MCF 10A (cell line): ENCODE results near the gene PACRGL. TPM values are rescaled to one million over a fixed set of nuclear protein-coding genes. Genes with fewer than 3 reads are reported as not detected.

Experiments
- BruUV-seq: library from RNA; stranded (reverse); fragments of 400-500 nt; replicated peaks from 2 replicates; lab custom pipeline; 2021; lab: Mats Ljungman, UMichigan
- CTCF ChIA-PET: fragments of 300-600 bp; sonication (Branson Sonifier 250); formaldehyde crosslinking; extraction: SDS; loops from one replicate; lab custom pipeline; 2021; ENCODE audit warnings: antibody characterized with exemption, inconsistent platforms; lab: Yijun Ruan, JAX
- POLR2A ChIA-PET: fragments of 300-600, 350-650 bp; sonication (Branson Sonifier 250); formaldehyde crosslinking; extraction: SDS; loops from one replicate; lab custom pipeline; 2020; ENCODE audit warnings: antibody characterized with exemption, inconsistent platforms; lab: Yijun Ruan, JAX
- DNase-seq: peaks from one replicate; pipeline ENCODE4 v3.0.0-alpha.2; 2018; ENCODE audit not compliant: unreplicated experiment
- H3K27ac Mint-ChIP-seq: one replicate; pipeline ENCODE4 v1.8.0; 2022; ENCODE audit warnings: mild to moderate bottlenecking, low read depth, mixed read lengths; ENCODE audit not compliant: unreplicated experiment
- H3K27me3 Mint-ChIP-seq: one replicate; pipeline ENCODE4 v1.8.0; 2022; ENCODE audit warnings: mixed read lengths; ENCODE audit not compliant: insufficient read depth, unreplicated experiment
- H3K36me3 Mint-ChIP-seq: one replicate; pipeline ENCODE4 v1.8.0; 2022; ENCODE audit warnings: mild to moderate bottlenecking, moderate library complexity, mixed read lengths; ENCODE audit not compliant: insufficient read depth, unreplicated experiment
- H3K4me1 Mint-ChIP-seq: one replicate; pipeline ENCODE4 v1.8.0; 2022; ENCODE audit warnings: mixed read lengths; ENCODE audit not compliant: insufficient read depth, unreplicated experiment
- H3K4me3 Mint-ChIP-seq: one replicate; pipeline ENCODE4 v1.8.0; 2022; ENCODE audit warnings: mild to moderate bottlenecking, moderate library complexity, mixed read lengths; ENCODE audit not compliant: unreplicated experiment
- H3K9me3 Mint-ChIP-seq: one replicate; pipeline ENCODE4 v1.8.0; 2022; ENCODE audit warnings: mixed read lengths; ENCODE audit not compliant: unreplicated experiment
- CTCF ChIP-seq: fragments of 200-600 bp; IDR thresholded peaks from one replicate; pipeline ENCODE4 v1.8.0; 2022; ENCODE audit warnings: antibody characterized with exemption, mild to moderate bottlenecking; ENCODE audit not compliant: unreplicated experiment
- intact Hi-C: fragments of 100-400 bp; cut with micrococcal nuclease; formaldehyde crosslinking; loops from 2 replicates; pipeline ENCODE4 v1.14.1; 2022
- total RNA-seq: library from RNA; stranded (reverse); gene quantifications from 2 replicates; pipeline ENCODE4 v1.2.3, GENCODE V29; 2022

The PACRGL gene
- total RNA-seq, 1 experiment from 2014 or later, result 23.7 TPM

- ChIA-PET CTCF (interaction anchor here (0.6 to 6.5 kb wide), 8 partner anchors 11 to 1454 kb away, joined by 3 to 55 read pairs (median 4); no protein-coding TSS in a partner anchor), POLR2A (interaction anchor here (0.6 to 1.6 kb wide), 4 partner anchors 10 to 435 kb away, joined by 3 to 6 read pairs (median 3); partner anchors contain the start of gene PACRGL)
- DNase-seq, result peak; percentile 21
- Mint-ChIP-seq H3K4me3 (no peak overlapping the region), H3K4me1 (no peaks in the 10 kb centered on the region), H3K9me3 (no peaks in the 10 kb centered on the region), H3K36me3 (no peaks in the 10 kb centered on the region), H3K27ac (no peak overlapping the region), H3K27me3 (peaks cover 2% of the 10 kb centered on the region)
- intact Hi-C loops, result loop anchor here (5.0 to 10.0 kb wide), 4 partner anchors 391 to 2003 kb away; partner anchors contain the start of gene SLIT2
- no TSS peak for BruUV-seq
- TF ChIP-seq CTCF, result no peak
Observed at GRCh38 chr4:20687864-20688263, 12.4 kb upstream of the PACRGL start.

GRCh38 chr4:20696815-20697214, 3.4 kb upstream of the PACRGL start:
- Mint-ChIP-seq H3K4me1 (peaks cover 11% of the 10 kb centered on the region), H3K4me3 (no peak overlapping the region), H3K36me3 (peaks cover 5% of the 10 kb centered on the region), H3K27ac (no peak overlapping the region), H3K9me3 (no peaks in the 10 kb centered on the region), H3K27me3 (no peaks in the 10 kb centered on the region)
- intact Hi-C loops, result no loop called here
- ChIA-PET CTCF (interaction anchor here (1.0 to 2.1 kb wide), 2 partner anchors 11 to 21 kb away, joined by 3 to 5 read pairs; no protein-coding TSS in a partner anchor), POLR2A (no interaction called here)
- DNase-seq, result no peak
- no TSS peak for BruUV-seq
- TF ChIP-seq CTCF, result no peak

- CTCF ChIA-PET, result interaction anchor here (0.6 to 3.2 kb wide), 6 partner anchors 11 to 1359 kb away, joined by 3 to 14 read pairs (median 6); no protein-coding TSS in a partner anchor
- H3K36me3 Mint-ChIP-seq, result peaks cover 10% of the 10 kb centered on the region
- H3K27me3 Mint-ChIP-seq, result no peaks in the 10 kb centered on the region
- H3K4me3 Mint-ChIP-seq, result no peak overlapping the region
- BruUV-seq, result no TSS peak
- no peak for TF ChIP-seq CTCF
- intact Hi-C loops, result no loop called here
- no peaks in the 10 kb centered on the region for H3K9me3 Mint-ChIP-seq
- POLR2A ChIA-PET, result interaction anchor here (0.5 to 1.6 kb wide), 2 partner anchors 10 to 15 kb away, joined by 3 to 6 read pairs; no protein-coding TSS in a partner anchor
- H3K4me1 Mint-ChIP-seq, result peaks cover 17% of the 10 kb centered on the region
- DNase-seq, result peak; percentile 52
- no peak overlapping the region for H3K27ac Mint-ChIP-seq
Observed at GRCh38 chr4:20698382-20698781, 1.9 kb upstream of the PACRGL start.

- no peaks in the 10 kb centered on the region for H3K27me3 Mint-ChIP-seq
- TF ChIP-seq CTCF, result no peak
- intact Hi-C loops, result no loop called here
- peaks cover 17% of the 10 kb centered on the region for H3K4me1 Mint-ChIP-seq
- BruUV-seq, result no TSS peak
- no peak for DNase-seq
- CTCF ChIA-PET, result interaction anchor here (0.6 to 3.2 kb wide), 7 partner anchors 11 to 1360 kb away, joined by 3 to 14 read pairs (median 5); no protein-coding TSS in a partner anchor
- H3K4me3 Mint-ChIP-seq, result peak overlapping the region; percentile 93
- H3K36me3 Mint-ChIP-seq, result peaks cover 14% of the 10 kb centered on the region
- POLR2A ChIA-PET, result interaction anchor here (0.5 to 1.7 kb wide), 4 partner anchors 11 to 73 kb away, joined by 3 to 6 read pairs (median 4); no protein-coding TSS in a partner anchor
- H3K27ac Mint-ChIP-seq, result no peak overlapping the region
- H3K9me3 Mint-ChIP-seq, result no peaks in the 10 kb centered on the region
Observed at GRCh38 chr4:20698820-20699219, 1.4 kb upstream of the PACRGL start.
